Activated naive CD4-positive, alpha-beta T cell treated with anti-CD3 and anti-CD28 coated beads, Interleukin-2, amount 50 U/mL, for 16 hours (primary cell): Measurements from ENCODE around the gene LIAS.
"Not testable (repeated sequence)": the region's sequence is repeated elsewhere in the genome, so short reads cannot be mapped to it uniquely, and the experiment has no call there.

Experiments
- DNase-seq: peaks from one replicate; pipeline ENCODE4 v3.0.0-alpha.2; 2020

The LIAS gene

GRCh38 chr4:39453738-39454137 lies 5.1 kb upstream of the LIAS start:
- no peak for DNase-seq

GRCh38 chr4:39455486-39455885 lies 3.4 kb upstream of the LIAS start:
- no peak for DNase-seq

- DNase-seq = no peak
These were observed 1.7 kb upstream of the LIAS start for GRCh38 chr4:39456946-39457763.

GRCh38 chr4:39458161-39458504 lies 723 bp upstream of the LIAS start:
- DNase-seq = not testable (repeated sequence)

GRCh38 chr4:39464886-39465501 lies 6.1 kb downstream of the LIAS start:
- DNase-seq = no peak

GRCh38 chr4:39466747-39467146 lies 7.9 kb downstream of the LIAS start:
- DNase-seq = no peak

GRCh38 chr4:39467464-39467863 lies 8.6 kb downstream of the LIAS start:
- DNase-seq = no peak

GRCh38 chr4:39469429-39470077 lies 10.7 kb downstream of the LIAS start:
- DNase-seq = no peak

- no peak for DNase-seq
These were observed 11.5 kb downstream of the LIAS start for GRCh38 chr4:39470402-39470801.

GRCh38 chr4:39472396-39472795 lies 13.5 kb downstream of the LIAS start:
- no peak for DNase-seq

- DNase-seq = no peak
These were observed 17.5 kb downstream of the LIAS start for GRCh38 chr4:39476187-39476895.

GRCh38 chr4:39480251-39480650 lies 21.4 kb downstream of the LIAS start:
- no peak for DNase-seq

GRCh38 chr4:39480902-39481695 lies 22.2 kb downstream of the LIAS start:
- DNase-seq = no peak

GRCh38 chr4:39484582-39485272 lies 25.9 kb downstream of the LIAS start:
- no peak for DNase-seq

GRCh38 chr4:39486221-39486804 lies 27.5 kb downstream of the LIAS start:
- DNase-seq = no peak

GRCh38 chr4:39490322-39490721 lies 31.5 kb downstream of the LIAS start:
- no peak for DNase-seq

GRCh38 chr4:39494354-39494753 lies 35.5 kb downstream of the LIAS start:
- no peak for DNase-seq

- no peak for DNase-seq
These were observed 36.8 kb downstream of the LIAS start for GRCh38 chr4:39495446-39496213.

GRCh38 chr4:39497909-39498726 lies 39.3 kb downstream of the LIAS start:
- no peak for DNase-seq

GRCh38 chr4:39498727-39499020 lies 39.8 kb downstream of the LIAS start:
- DNase-seq = no peak
